ENCODE results near the gene SLC4A11.

DNA sequence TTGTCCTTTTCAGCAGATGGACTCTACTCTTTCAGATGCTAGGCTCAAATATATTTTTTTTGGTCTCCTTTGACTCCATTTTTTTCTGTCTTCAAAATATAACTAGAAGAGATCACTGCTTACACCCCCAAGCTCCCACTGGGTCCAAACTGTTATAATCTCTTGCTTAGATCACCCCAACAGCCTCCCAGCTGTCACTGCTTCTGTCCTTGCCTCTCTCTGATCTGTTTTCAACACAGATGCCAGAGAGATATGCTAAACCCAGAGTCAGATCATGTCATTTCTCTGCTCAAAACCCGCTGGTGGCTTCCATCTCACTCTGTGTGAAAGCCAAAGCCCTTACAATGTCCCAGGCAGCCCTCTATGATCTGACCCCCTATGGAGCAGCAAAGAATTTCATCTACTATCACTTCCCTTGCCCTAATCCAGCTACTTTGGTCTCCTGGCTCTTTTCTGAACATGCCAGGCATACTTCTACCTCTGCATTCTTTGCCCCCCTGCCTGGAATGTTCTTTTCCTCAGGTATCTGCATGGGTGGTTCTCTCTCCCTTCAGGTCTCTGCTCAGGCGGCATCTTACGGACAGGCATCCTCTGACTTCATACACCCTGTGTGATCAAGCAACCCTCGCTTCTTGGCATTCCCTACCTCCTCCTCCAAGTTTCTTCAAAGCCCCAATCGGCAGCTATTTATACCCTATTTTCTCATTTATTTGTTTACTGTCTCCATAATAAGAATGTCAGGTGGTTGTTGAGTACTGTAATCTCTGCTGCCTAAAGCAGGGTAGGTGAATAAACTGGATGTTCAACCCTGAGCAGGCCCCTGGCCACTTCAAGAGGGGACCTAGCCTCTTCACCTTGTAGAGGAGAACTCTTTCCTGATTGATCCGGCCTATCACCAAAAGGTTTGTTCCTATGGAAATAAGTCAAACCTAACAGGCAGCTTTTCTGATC is 43.6 kb upstream of the SLC4A11 start:
- TF ChIP-seq, protein P1, sequence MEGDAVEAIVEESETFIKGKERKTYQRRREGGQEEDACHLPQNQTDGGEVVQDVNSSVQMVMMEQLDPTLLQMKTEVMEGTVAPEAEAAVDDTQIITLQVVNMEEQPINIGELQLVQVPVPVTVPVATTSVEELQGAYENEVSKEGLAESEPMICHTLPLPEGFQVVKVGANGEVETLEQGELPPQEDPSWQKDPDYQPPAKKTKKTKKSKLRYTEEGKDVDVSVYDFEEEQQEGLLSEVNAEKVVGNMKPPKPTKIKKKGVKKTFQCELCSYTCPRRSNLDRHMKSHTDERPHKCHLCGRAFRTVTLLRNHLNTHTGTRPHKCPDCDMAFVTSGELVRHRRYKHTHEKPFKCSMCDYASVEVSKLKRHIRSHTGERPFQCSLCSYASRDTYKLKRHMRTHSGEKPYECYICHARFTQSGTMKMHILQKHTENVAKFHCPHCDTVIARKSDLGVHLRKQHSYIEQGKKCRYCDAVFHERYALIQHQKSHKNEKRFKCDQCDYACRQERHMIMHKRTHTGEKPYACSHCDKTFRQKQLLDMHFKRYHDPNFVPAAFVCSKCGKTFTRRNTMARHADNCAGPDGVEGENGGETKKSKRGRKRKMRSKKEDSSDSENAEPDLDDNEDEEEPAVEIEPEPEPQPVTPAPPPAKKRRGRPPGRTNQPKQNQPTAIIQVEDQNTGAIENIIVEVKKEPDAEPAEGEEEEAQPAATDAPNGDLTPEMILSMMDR (conservative IDR thresholded peaks at IDR 0.05; ENCODE audit: low read depth, low read length): no peak
- TF ChIP-seq EZH2 (IDR thresholded peaks at IDR 0.05; ENCODE audit: low read length, unreplicated experiment): no peak
